Activated T-helper 1 cell treated with Interleukin-2 at 50 U/mL for 16 hours (primary cell): Measurements from ENCODE around the gene CDC42BPB.

ENCODE experiments used
- DNase-seq: peaks from one replicate; pipeline ENCODE4 v3.0.0-alpha.2; 2020; ENCODE audit warnings: low read depth

The CDC42BPB gene

GRCh38 chr14:102994689-102995088, 62.7 kb downstream of the CDC42BPB start:
- no peak for DNase-seq

DNA sequence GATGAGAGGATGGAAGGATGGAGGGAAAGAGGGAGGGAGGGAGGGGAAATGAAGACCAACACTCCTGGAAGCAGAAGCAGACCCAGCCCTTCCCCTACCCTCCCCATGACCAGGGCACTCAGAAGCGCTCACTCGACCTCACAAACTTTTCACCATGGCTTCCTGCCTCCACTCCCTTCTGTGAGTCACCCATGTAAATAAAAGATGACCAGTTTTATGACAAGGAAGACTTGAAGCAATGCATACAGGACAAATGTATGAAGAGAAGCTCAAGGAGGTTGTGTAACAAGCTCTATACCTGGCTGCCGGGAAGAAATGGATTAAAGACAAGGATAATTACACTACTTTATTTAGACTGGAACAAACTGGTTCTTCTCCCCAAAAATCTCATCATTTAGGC, 63.8 kb downstream of the CDC42BPB start:
- DNase-seq = no peak

- DNase-seq = no peak
These were observed 66.0 kb downstream of the CDC42BPB start for GRCh38 chr14:102991376-102991775.

DNA sequence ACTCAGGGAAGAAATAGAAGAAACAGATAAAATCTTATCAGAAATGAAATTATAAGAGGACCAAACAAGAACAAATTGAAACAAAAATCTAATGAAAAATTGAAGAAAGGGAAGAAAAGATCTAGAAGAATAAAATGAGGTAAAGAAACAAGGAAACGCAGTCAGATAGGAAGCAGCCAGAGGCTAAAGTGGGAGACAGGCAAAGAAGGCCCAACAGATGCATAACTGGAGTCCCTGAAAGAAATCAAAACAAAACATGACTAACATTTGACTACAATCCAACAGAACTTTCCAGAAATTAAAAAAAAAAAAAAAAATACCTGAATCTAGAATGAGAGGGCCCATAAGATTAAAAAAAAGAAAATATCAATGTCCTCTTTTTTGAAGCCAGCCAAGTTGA, 69.3 kb downstream of the CDC42BPB start:
- no peak for DNase-seq

DNA sequence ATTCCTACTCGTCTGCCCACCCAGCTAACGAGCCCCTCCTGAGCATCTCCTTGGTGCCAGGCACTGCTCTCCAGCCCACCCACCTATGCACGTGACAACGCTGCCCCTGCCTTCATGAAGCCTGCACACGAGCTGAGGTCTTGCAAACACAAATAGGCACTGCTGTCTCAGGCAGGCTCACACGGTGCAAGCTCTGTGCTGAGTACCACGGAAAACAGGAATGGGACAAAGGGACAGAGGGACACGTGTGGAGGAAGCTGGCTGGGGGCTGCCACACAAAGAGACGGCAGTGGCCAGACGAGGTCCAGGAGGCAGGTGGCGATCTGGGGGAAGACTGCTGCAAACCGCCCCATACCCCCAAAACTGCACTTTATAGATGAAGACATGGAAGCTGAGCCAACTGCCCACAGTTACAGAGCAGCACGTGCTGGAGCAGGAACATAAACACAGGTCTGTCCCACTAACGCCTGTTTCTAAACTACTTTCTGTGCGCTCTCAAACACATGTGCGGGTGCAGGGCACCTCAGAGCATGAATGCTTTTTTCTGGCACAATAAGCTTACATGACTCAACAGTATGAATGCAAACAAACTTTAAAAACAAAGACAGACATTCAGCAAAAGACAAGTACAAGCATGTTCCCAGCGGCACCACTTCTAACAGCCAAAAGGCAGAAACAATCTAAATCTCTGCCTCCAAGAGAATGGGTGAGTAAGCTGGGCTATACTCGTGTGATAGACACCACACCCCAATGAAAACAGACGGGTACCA, 70.4 kb downstream of the CDC42BPB start:
- DNase-seq = no peak

- DNase-seq = no peak
These were observed 71.7 kb downstream of the CDC42BPB start for GRCh38 chr14:102985665-102986064.

DNA sequence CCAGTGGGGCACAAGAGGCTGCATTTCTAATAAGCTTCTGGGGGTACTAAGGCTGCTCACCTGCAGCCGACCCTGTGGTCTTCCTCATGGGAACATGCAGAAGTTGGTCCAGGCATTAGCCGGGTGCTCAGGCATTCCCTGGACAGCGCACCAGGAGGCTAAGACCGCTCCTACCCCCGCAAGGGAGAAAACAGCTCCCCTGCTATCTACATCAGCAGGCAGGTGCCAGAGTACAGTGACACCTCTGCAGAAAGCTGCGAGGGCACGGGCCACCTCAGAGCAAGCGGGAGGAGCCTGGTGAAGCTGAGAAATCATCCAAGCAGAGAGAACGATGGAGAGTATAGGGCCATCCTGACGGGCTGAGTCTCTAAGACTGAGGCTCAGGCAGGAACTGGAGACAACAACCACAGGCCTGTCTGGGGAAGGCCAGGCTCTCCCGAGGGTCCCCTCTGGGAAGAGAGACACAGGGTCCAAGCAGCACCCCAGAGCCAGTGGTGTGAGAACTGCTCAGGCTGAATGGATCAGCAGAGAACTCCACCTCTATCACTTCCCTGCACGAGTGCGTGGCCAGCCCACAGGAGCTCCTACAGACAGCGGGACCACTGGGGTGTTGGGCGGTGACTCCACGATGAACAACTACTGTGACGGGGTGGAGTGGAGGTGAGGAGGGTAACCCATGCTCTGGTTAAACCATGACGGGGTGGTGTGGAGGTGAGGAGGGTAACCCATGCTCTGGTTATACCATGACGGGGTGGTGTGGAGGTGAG, 72.8 kb downstream of the CDC42BPB start:
- DNase-seq = no peak

DNA sequence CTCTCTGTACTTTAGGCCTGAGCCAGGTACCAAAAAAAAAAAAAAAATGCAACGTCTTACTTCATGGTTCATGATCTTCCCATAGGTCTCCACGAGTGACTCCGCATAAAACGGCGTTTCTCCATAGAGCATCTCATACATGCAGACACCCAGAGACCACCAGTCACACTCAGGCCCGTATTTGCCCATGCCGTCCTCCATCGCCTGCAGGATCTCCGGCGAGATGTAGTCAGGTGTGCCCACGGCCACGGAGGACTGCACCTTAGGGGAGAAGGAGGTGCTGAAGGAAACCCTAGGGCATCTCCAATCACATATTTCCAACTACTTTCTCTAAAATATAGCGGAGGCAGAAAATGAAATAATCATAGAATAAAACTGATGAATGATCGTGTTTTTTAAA, 73.9 kb downstream of the CDC42BPB start:
- DNase-seq = no peak

GRCh38 chr14:102982852-102983470, 74.4 kb downstream of the CDC42BPB start:
- no peak for DNase-seq

DNA sequence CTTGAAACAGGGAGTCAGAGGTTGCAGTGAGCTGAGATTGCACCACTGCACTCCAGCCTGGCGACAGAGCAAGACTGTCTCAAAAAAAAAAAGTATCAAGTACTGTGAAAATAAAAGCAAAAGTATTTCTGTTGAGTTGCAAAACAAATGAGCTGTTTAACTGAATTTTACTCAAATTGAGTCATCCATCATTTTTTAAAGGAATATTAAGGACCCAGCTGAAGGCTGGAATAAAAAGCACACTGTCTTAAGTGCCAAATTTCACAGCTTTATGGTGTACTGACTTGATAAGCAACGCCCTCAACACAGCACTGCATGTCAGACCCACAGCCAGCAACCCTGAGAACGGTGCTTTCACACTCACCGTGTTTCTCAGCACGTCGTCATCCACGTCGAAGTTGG, 76.9 kb downstream of the CDC42BPB start:
- no peak for DNase-seq

GRCh38 chr14:102979406-102979805, 77.9 kb downstream of the CDC42BPB start:
- DNase-seq = no peak

DNA sequence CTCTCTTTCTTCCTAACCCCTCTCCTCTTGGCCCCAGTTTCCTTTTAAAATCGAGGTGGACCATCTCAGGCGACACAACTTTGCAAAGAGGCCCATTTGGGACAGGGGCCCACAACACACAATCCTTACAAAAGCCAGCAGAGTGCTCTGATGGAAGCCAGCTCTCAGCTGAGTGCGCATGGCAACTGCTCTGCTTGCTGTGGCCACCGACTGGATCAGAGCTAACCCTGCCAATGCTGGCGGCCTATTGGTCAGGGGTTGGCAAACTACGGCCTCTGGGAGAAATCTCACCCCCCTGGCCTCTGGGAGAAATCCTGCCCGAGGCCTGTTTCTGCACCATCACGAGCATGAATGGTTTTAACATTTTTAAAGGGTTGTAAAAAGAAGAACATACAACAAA, 79.9 kb downstream of the CDC42BPB start:
- no peak for DNase-seq

DNA sequence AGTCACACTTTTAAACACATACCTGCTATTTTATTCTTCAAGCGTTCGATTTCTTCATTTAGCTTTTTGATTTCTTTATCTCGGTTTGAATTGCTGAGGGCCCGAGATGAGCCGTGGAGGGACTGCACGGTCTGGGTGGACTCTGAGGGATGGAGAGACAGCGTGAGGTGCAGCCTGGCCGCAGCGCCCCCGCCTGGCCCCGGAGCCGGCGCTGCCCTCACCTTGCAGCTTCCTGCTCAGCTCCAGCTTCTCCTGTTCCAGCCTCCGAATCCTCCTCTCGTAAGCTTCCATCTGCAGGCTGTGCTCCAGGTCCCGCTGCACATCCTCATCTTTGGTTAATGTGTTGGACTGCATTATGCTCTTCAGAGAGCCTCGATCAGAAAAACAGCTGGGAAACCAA, 81.7 kb downstream of the CDC42BPB start:
- DNase-seq = no peak

DNA sequence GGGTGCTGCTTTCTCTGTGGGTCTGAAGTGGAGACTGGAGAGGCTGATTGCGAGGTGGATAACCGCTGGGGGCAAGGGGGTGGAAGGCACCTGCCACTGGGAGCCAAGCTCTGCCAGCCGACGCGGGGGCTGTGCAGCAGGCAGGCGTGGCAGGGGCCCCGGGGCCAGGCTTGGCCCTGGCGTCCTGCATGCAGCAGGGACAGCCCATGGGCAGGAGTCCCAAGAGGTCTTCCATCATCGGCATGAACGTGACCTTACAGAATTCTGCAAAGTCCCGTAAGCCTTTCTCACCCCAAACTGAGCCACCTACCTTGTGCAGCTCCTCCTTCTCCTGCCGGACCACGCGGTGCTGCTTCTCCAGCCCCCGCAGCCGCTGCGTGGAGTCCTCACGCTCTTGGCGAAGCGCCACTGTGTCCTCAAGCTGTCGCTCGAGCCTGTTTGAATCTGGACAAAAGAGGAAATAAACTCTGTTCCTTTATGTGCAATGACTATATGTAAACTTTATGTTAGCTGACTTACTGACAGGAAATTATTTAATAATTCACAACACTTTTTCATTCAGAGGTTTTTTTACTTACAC, 83.6 kb downstream of the CDC42BPB start:
- DNase-seq = no peak

GRCh38 chr14:102971836-102972606, 85.3 kb downstream of the CDC42BPB start:
- DNase-seq = no peak

DNA sequence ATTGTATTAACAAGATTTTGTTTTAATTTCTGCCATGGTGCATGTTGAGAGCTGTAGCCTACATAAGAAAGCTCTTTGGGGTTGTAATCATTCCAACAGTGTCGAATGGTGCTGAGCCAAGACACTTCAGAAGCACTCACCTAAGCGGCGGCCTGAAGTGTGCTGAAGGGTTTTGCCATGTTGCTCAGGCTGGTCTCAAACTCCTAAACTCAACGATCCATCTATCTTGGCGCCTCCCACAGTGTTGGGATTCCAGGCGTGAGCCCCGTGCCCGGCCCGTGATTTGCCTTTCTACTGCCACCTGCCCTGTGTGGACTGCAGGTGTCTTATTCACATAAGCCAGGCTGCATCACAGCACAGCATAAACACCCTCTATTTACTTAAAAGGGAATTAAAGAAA, 86.0 kb downstream of the CDC42BPB start:
- no peak for DNase-seq

- DNase-seq = no peak
These were observed 86.9 kb downstream of the CDC42BPB start for GRCh38 chr14:102970496-102970895.

DNA sequence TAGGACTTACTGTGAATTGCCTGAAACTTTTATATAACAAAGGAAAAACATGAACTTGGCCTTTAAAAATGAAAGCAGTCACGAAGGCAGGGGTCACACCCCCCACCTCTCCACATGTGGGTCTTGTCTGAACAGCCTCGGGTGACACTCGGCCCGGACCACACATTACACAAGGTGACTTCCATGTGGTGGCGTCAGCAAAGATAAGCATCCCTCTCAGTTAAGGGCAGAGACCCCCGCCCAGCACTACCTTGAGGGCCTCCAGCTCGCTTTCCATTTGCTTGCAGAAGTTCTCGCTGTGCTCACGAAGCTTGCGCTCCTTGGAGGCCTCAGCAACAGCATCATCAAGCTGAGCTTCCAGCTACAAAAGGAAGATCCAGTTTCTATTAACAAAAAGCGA, 87.4 kb downstream of the CDC42BPB start:
- no peak for DNase-seq

DNA sequence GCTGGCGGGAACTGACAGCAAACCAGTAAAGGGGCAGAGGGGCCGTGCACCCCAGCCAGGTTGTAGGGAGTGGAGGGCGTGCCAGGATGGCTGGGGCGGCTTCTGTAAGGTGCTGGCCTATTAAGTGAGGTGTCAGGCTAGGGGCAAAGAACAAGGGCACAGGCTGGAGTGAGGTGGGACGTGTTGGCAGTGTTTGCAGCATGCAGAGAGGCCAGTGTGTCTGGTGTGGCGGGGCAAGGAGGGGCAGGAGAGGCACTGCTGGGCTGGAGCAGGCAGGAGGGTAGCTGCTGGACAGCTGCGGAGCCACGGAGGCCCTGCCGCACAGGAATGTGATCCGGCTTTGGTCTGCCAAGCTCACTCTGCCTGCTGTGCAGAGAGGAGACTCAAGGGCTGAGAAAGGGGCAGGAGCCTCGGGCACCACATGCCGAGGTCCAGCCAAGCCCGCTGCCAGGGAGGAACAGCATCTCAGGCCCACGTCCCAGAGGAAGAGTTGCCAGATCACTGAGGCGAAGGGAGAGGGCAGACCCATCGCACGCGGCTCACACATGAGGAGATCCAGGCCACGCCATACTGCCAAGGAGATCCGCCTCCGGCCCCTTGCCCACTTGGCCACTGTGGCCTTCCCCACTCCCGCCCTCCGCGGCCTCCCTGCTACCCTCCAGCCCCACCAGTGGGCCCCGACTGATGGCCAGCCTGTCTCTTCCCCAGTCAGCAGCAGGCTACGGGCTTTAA, 88.1 kb downstream of the CDC42BPB start:
- DNase-seq = no peak

DNA sequence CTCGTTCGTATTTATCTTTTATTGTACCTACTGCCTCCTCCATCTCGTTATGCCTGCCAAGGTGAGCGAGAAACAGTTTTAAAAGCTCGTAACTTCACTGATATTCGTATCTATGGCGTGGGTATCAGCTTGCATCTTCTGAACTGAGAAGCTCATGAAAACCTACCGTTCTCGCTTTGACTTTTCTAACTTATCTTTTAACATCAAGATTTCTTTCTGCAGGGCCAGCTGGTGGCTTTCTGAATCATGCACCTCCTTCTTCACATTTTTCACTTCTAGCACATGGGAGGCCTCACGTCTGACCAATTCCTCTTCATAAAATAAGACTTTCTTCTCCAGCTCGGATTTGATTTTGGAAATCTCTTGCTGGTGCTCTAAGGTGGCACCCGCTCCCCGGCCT, 89.0 kb downstream of the CDC42BPB start:
- DNase-seq = no peak

DNA sequence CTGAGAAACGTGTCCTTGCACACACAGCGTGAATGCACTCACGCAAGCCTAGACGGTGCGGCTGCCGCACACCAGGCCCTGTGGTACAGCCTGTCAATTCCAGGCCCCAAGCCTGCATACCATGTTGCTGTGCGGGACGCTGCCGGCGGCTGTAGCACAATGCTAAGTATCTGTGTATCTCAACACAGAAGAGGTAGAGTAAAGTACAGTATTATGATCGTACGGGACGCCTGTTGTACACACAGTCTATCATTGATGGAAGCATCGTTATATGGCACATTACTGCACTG, 89.9 kb downstream of the CDC42BPB start:
- no peak for DNase-seq
